BE2C (cell line): Measurements from ENCODE around the gene JDP2.

Source experiments
- DNase-seq: peaks from one replicate; pipeline ENCODE4 v3.0.0-alpha.2; 2020
- H3K27me3 ChIP-seq: fragments of 250-450 bp; sonication (Bioruptor Pico); 2 replicates; pipeline ENCODE4 v1.5.1; 2020; ENCODE audit warnings: mild to moderate bottlenecking
- H3K36me3 ChIP-seq: fragments of 250-450 bp; sonication (Bioruptor Pico); 2 replicates; pipeline ENCODE4 v1.5.1; 2020; ENCODE audit warnings: mild to moderate bottlenecking
- H3K4me1 ChIP-seq: fragments of 250-450 bp; sonication (Bioruptor Pico); 2 replicates; pipeline ENCODE4 v1.5.1; 2020
- H3K4me3 ChIP-seq: 2 replicates; pipeline ENCODE4 v1.5.1; 2011; ENCODE audit warnings: low read depth, low read length
- H3K9me3 ChIP-seq: fragments of 250-450 bp; sonication (Bioruptor Pico); 2 replicates; pipeline ENCODE4 v1.5.1; 2020
- CTCF ChIP-seq: IDR thresholded peaks from 2 replicates; pipeline ENCODE4 v1.5.1; 2012; ENCODE audit warnings: mild to moderate bottlenecking, low read depth, low read length

The JDP2 gene

GRCh38 chr14:75448209-75448608 lies 20.4 kb downstream of the JDP2 start:
- Histone ChIP-seq H3K9me3 (no peaks in the 10 kb centered on the region; the same call in 1 of the 2 replicates), H3K4me1 (no peaks in the 10 kb centered on the region), H3K27me3 (no peaks in the 10 kb centered on the region), H3K4me3 (no peak overlapping the region), H3K36me3 (no peaks in the 10 kb centered on the region)
- TF ChIP-seq CTCF, result no peak
- no peak for DNase-seq

- H3K27me3 ChIP-seq, result no peaks in the 10 kb centered on the region
- no peaks in the 10 kb centered on the region for H3K4me1 ChIP-seq
- no peak for DNase-seq
- no peak for TF ChIP-seq CTCF
- H3K36me3 ChIP-seq, result no peaks in the 10 kb centered on the region
- no peak overlapping the region for H3K4me3 ChIP-seq
- H3K9me3 ChIP-seq, result no peaks in the 10 kb centered on the region; the same call in 1 of the 2 replicates
Observed at GRCh38 chr14:75449036-75449435, 21.2 kb downstream of the JDP2 start.

- no peaks in the 10 kb centered on the region for H3K27me3 ChIP-seq
- TF ChIP-seq CTCF, result no peak
- no peaks in the 10 kb centered on the region for H3K4me1 ChIP-seq
- H3K4me3 ChIP-seq, result no peak overlapping the region
- DNase-seq, result no peak
- no peaks in the 10 kb centered on the region for H3K9me3 ChIP-seq
- no peaks in the 10 kb centered on the region for H3K36me3 ChIP-seq
Observed at GRCh38 chr14:75449696-75450095, 21.9 kb downstream of the JDP2 start.

GRCh38 chr14:75450381-75451276 lies 22.8 kb downstream of the JDP2 start:
- DNase-seq, result no peak
- Histone ChIP-seq H3K36me3 (no peaks in the 10 kb centered on the region), H3K9me3 (no peaks in the 10 kb centered on the region), H3K27me3 (no peaks in the 10 kb centered on the region), H3K4me3 (no peak overlapping the region), H3K4me1 (no peaks in the 10 kb centered on the region)
- no peak for TF ChIP-seq CTCF

- H3K4me1 ChIP-seq, result no peaks in the 10 kb centered on the region
Observed at GRCh38 chr14:75452324-75452723, 24.5 kb downstream of the JDP2 start.

More at GRCh38 chr14:75452324-75452723, 24.5 kb downstream of the JDP2 start:
- TF ChIP-seq CTCF, result no peak
- H3K27me3 ChIP-seq, result no peaks in the 10 kb centered on the region
- H3K36me3 ChIP-seq, result no peaks in the 10 kb centered on the region
- no peak overlapping the region for H3K4me3 ChIP-seq
- no peak for DNase-seq
- H3K9me3 ChIP-seq, result no peaks in the 10 kb centered on the region
